GM23248 (cell line): ENCODE results near the gene STX8.

Source experiments
- EZH2 ChIP-seq: fragments of 200-600 bp; sonication (generic); IDR thresholded peaks from 2 replicates; pipeline ENCODE4 v1.6.1; 2018; ENCODE audit warnings: antibody characterized with exemption, mild to moderate bottlenecking; ENCODE audit not compliant: insufficient read depth, poor library complexity, severe bottlenecking
- EZH2phosphoT487 ChIP-seq: fragments of 200-600 bp; sonication (generic); IDR thresholded peaks from 2 replicates; pipeline ENCODE4 v1.6.1; 2018; ENCODE audit warnings: antibody characterized with exemption, moderate library complexity, mild to moderate bottlenecking, low read depth; ENCODE audit not compliant: insufficient read depth

DNA sequence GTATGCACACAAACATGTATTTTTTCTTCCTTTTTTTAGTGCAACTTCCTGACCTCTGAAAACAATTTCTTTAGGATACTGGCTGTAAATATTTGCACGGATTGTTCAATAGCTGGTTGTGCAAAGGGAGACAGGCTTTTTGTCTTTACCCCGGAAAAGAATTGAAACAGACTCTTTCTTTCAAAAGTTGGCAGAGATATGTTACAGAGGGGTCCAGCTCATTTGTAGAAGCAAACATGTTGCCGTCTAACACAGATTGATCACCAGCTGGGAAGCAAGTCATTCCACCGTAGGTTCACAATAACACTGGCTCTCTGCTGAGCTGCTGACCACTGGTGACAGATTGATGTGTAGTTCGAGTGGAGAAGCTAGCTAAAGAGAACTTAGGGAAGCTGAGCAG, 130.9 kb downstream of the STX8 start:
- TF ChIP-seq EZH2phosphoT487: no peak
- no peak for TF ChIP-seq EZH2
